Eye (tissue), 1 donor: ENCODE data around the gene VPS45.
"Not testable (repeated sequence)": the region's sequence is repeated elsewhere in the genome, so short reads cannot be mapped to it uniquely, and the experiment has no call there.

ENCODE experiments used
- DNase-seq: peaks from one replicate; pipeline ENCODE4 v3.0.0-alpha.2; 2015

VPS45 gene

GRCh38 chr1:150067184-150068108 is at the start of gene VPS45:
Gene VPS45 (plus strand): TSS chr1:150067776. CDS start chr1:150067858, 82 bp downstream.
- DNase-seq: peak; percentile 97

- DNase-seq: no peak
Observed at GRCh38 chr1:150018165-150018564, 49.4 kb upstream of the VPS45 start.

- no peak for DNase-seq
Observed at GRCh38 chr1:150020711-150021110, 46.9 kb upstream of the VPS45 start.

DNA sequence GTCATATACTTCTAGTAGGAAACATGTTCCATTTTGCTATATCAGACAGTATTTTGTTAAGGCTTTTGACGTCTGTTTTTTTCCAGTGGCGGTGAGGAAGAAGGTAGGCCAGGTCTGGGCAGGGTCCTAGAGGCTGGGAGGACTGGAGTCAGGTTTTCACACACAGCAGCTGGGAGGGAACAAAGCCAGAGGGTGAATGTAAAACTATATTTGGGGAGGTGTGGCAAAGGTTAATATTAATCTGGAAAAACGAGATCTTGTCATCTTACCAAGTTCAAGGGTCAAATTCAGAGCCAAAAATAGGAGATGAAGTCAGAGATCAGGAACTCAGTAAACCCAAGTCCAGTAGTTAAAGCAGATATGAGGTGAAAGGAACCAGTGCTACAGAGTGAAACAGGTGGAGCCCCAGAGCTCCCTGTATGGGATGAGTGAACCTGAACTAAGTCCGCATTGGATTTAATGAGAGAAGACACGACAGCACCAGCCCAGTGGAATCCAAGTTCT is 46.3 kb upstream of the VPS45 start:
- no peak for DNase-seq

DNA sequence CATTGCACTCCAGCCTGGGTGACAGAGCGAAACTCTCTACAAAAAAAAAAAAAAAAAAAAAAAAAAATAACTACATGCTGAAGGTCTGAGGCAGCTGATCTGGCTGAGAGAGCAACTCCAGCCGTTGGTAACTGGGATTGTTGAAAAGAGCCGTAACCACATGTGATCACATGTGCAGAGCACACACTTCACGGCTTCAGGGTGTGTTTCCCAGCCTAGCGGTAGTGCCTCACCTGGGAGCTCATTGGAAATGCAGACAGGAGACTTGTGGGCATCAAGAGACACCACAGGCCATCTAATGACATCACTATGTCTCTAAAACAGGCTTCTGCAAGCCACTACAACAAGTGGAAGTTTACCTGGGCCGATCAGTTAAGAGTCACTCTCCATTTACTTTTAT is 45.2 kb upstream of the VPS45 start:
- DNase-seq: no peak

GRCh38 chr1:150024156-150024555 is 43.4 kb upstream of the VPS45 start:
- DNase-seq: no peak

GRCh38 chr1:150028322-150028721 is 39.3 kb upstream of the VPS45 start:
- DNase-seq: no peak

DNA sequence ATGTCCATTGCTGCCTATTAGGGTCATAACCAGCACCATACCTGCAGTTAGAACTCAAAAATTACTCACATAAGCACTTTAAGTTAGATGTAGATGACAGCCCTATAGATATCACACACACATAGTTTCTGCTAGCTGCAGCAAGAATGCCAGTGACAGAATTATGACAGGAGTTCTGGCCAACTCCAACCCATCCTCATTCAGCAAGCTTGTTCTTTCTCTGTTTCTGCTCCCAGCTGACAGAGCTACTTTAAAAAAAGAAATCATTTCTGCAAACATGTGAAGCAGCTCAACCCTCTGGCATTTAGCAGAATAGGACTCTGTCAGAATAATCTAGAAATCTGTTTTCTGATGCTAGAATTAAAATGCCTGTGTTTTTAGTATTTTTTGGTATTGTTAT is 33.2 kb upstream of the VPS45 start:
- no peak for DNase-seq

DNA sequence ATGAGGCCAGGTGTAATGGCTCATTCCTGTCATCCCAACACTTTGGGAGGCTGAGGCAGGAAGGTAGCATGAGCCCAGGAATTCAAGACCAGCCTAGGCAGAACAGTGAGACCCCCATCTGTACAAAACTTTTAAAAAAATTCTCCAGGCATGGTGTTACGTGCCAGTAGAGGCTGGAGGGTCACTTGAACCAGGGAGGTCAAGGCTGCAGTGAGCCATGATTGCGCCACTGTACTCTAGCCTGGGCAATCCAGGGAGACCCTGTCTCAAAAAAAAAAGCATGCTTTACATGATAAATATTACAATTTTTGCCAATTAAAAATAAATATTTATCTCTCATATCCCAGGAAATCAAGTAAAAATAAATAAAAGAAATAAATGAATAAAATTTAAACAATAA is 17.6 kb upstream of the VPS45 start:
- DNase-seq: no peak

DNA sequence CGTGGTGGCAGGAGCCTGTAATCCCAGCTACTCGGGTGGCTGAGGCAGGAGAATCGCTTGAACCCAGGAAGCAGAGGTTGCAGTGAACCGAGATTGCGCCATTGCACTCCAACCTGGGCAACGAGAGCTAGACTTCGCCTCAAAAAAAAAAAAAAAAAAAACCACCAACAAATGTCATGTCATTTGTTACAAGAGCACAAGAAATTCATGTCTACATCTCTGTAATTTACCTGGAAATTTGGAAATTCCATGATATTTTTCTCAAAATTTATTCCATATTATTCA is 16.5 kb upstream of the VPS45 start:
- no peak for DNase-seq

DNA sequence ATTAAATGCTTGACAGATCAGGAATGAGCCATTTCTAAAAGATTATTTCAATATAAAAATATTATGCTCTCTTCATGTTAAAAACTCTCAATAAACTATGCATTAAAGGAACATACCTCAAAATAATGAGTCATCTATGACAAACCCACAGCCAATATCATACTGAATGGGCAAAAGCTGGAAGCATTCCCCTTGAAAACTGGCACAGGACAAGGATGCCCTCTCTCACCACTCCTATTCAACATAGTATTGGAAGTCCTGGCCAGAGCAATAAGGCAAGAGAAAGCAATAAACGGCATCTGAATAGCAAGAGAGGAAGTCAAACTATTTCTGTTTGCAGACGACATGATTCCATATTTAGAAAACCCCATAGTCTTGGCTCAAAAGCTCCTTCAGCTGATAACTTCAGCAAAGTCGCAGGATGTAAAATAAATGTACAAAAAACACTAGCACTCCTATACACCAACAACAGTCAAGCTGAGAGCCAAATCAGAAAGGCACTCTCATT is 15.6 kb upstream of the VPS45 start:
- DNase-seq: not testable (repeated sequence)

DNA sequence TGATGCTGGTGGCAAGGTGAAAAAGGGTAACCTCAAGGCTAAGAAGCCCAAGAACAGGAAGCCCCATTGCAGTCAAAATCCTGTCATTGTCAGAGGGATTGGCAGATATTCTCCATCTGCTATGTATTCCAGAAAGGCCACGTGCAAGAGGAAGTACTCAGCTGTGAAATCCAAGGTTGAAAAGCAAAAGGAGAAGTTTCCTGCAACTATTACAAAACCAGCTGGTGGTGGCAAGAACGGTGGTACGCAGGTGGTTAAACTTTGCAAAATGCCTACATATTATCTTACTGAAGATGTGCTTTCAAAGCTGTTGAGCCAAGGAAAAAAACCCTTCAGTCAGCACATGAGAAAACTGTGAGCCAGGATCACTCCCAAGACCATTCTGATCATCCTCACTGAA is 13.7 kb upstream of the VPS45 start:
- DNase-seq: no peak

- not testable (repeated sequence) for DNase-seq
Observed at GRCh38 chr1:150055507-150055906, 12.1 kb upstream of the VPS45 start.

DNA sequence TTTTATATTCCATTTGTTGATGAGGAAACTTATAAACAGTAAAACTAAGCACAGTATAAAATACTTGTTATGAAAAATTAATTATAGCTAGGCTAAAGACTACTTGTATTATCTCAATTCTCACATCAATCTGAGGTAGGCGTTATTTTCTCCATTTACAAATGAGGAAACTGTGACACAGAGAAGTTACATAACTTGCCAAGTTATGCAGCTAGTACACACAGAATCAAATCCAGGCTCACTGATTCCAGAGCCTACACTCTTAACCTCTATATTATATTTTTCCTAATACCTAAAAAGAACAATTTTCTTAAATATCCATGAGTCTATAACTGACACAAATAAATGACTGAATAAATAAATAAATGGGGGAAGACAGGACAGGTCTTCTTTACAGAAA is 11.2 kb upstream of the VPS45 start:
- no peak for DNase-seq

DNA sequence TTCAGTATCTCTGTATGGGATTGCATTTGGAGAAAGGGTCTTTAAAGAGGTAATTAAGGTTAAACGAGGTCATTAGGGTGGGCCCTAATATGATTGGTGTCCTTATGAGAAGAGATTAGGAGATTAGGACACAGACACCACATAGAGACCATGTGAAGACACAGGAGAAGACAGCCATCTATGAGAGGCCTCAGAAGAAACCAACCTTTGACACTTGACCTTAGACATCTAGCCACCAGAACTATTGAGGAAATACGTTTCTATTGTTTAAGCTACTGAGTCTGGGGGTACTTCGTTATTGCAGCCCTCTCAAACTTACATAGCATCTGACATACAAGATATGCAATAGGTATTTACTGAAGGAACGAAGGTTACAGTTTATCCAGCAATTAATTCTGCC is 7.3 kb upstream of the VPS45 start:
- DNase-seq: no peak

GRCh38 chr1:150061632-150062101 is 5.9 kb upstream of the VPS45 start:
- DNase-seq: no peak

DNA sequence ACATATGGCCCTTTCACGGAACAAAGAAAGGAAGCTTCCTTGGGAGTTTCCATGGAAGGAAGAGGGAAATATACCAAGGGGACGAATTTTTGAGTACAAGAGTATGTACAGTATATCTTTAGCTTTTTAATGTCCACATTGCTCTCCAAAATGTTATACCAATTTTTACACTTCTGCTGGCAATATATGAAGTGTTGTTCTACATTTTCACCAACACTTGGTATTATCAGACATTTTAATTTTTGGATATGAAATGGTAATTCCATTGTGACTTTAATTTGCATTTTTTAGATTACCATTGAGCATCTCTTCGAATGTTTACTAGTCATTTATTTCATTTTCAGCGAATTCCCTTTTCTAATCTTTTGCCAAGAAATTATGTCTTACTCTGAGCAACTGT is 5.5 kb upstream of the VPS45 start:
- DNase-seq: no peak

DNA sequence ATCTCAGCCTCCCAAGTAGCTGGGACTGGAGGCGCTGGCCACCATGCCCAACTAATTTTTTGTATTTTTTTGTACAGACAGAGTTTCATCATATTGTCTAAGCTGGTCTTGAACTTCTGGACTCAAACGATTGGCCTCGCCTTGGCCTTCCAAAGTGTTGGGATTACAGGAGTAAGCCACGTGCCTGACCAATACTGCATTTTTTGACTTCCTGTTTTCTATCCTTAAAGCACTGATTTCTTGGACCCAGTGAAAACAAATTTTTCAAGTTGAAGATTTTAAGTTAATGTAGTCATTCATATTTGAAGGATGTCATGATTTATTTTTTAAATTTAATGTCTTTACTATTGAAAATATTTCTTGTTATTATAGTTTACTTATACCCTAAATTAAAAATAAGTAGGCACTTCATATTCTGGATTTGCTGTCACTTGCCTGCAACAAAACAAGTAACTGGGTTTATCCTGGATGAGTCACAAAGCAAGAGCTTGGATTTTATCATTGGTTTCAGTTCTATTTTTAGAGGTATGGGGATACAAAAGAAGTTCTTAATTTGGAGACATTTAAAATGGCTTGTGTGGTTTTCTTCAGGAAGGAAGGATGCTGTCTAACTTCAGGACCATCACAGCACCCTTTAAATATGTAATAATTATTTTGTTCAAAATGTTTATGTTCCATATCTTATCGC is 2.2 kb upstream of the VPS45 start:
- DNase-seq: no peak

DNA sequence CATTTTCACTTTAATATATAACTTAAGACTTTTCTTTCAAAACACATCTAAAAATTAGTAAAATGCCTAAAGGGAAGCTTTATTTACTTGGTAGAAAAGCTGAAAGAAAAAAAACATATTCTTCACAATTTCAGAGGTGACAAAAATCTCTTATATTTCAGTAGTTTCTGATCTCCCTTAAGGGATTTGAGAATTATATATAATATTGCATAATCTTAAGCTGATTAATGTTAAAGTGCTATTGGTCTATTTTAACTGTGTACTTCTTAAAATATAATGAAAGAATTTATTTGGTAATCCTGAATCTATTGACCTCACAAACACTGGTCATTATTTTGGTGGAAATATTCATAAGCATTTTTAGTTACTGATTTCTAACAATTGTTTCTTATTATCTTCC is 1.2 kb upstream of the VPS45 start:
- DNase-seq: no peak

GRCh38 chr1:150066838-150067183 is 765 bp upstream of the VPS45 start:
- DNase-seq: no peak

DNA sequence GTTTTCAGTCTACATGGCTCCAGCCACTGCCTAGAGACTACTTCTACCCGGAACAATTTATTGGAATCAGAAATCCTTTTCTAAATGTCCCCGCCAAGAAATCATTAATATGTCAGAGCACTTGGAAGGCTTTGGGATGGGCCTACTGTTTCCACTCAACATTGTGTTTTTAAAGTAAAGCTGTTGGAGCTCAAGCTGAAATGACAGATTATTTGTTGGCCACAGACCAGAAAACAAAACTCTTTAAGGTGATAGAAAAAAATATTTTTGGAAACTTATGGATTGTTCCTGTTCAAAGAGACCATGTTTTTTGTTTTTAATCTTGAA is 496 bp downstream of the VPS45 start:
- no peak for DNase-seq

- DNase-seq: no peak
Observed at GRCh38 chr1:150069923-150070322, 2.3 kb downstream of the VPS45 start.

DNA sequence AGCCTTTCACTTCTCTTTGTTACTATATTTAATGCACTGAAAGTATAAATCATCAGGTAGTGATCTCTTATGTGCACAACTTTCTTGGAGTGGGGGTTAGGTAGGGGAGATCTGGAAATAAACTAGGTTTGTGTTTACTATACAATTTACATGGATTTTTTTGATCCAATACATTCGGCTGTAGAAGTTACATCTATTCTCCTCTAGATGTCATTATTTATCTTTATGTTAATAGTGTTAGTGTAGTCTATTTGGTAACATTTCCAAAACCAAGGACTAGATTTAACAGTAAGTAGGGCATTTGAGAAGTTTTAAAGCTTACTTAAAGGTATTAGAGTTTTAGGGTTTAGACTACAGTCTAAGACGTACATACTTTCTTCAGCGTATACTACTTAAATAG is 5.4 kb downstream of the VPS45 start:
- no peak for DNase-seq

GRCh38 chr1:150073516-150073915 is 5.9 kb downstream of the VPS45 start:
- no peak for DNase-seq
